Astrocyte (in vitro differentiated cells and primary cell): ENCODE results near the gene NIF3L1.

ENCODE experiments used
- EZH2 ChIP-seq: IDR thresholded peaks from 2 replicates; pipeline ENCODE4 v1.6.1; 2012; ENCODE audit warnings: mild to moderate bottlenecking, low read length, inconsistent platforms; ENCODE audit not compliant: insufficient read depth
- TF ChIP-seq, protein P1 (sequence below): IDR thresholded peaks from 2 replicates; pipeline ENCODE4 v1.5.1; 2011; ENCODE audit warnings: low read depth, mild to moderate bottlenecking, inconsistent platforms, low read length, moderate library complexity; ENCODE audit not compliant: insufficient read depth

DNA sequence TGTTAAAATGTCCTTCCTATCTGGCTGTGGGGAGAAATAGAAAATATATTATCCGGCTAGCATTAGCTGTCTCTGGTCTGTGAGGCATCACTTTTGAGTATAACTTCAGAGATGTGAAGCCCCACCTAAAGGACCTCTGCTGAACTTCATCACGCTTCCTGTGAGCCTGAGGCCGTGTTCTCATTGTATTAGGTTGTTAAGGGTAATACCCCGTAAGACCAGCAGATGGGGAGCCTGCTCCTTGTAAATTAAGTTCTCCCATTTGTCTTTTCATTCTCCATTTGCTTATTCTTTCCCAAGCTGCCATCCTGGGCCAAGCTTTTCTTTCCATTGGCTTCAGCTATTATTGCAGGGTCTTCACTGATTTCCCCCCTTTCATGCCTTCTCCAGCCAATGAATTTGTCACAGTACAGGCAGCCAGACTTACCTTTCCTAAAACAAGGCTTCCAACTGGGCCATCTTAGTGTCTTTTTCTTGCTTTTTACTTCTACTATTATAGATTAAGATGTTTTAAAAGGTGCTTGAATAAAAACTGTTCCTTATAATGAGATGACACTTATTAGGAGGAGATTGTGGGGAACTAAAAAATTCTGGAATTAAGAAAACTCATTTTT, 12.4 kb downstream of the NIF3L1 start:
- TF ChIP-seq EZH2 = no peak
- TF ChIP-seq, protein P1, sequence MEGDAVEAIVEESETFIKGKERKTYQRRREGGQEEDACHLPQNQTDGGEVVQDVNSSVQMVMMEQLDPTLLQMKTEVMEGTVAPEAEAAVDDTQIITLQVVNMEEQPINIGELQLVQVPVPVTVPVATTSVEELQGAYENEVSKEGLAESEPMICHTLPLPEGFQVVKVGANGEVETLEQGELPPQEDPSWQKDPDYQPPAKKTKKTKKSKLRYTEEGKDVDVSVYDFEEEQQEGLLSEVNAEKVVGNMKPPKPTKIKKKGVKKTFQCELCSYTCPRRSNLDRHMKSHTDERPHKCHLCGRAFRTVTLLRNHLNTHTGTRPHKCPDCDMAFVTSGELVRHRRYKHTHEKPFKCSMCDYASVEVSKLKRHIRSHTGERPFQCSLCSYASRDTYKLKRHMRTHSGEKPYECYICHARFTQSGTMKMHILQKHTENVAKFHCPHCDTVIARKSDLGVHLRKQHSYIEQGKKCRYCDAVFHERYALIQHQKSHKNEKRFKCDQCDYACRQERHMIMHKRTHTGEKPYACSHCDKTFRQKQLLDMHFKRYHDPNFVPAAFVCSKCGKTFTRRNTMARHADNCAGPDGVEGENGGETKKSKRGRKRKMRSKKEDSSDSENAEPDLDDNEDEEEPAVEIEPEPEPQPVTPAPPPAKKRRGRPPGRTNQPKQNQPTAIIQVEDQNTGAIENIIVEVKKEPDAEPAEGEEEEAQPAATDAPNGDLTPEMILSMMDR = peak; percentile 93
